Smooth muscle cell (in vitro differentiated cells): ENCODE measurements around the gene ELFN2. TPM values are rescaled to one million over a fixed set of nuclear protein-coding genes. Genes with fewer than 3 reads are reported as not detected.

Experiments used
- DNase-seq: peaks from one replicate; lab custom pipeline; 2025; ENCODE audit not compliant: unreplicated experiment; lab: John Stamatoyannopoulos, UW
- H2AFZ ChIP-seq: fragments of 200-600 bp; sonication (generic); 2 replicates; pipeline ENCODE4 v1.6.0; 2016; ENCODE audit warnings: antibody characterized with exemption, low read depth, mild to moderate bottlenecking
- H3F3A ChIP-seq: fragments of 200-600 bp; sonication (generic); 2 replicates; pipeline ENCODE4 v1.6.0; 2017; ENCODE audit warnings: antibody characterized with exemption, low read depth
- H3K27ac ChIP-seq: fragments of 200-600 bp; sonication (generic); 2 replicates; pipeline ENCODE4 v1.5.1; 2016; ENCODE audit warnings: low read depth, mild to moderate bottlenecking
- H3K27me3 ChIP-seq: fragments of 200-600 bp; sonication (generic); 2 replicates; pipeline ENCODE4 v1.6.1; 2016; ENCODE audit warnings: low read depth, mild to moderate bottlenecking
- H3K36me3 ChIP-seq: fragments of 200-600 bp; sonication (generic); 2 replicates; pipeline ENCODE4 v1.5.1; 2016; ENCODE audit warnings: low read depth
- H3K4me1 ChIP-seq: fragments of 200-600 bp; sonication (generic); 2 replicates; pipeline ENCODE4 v1.5.1; 2016; ENCODE audit warnings: low read depth
- H3K4me2 ChIP-seq: fragments of 200-600 bp; sonication (generic); 2 replicates; pipeline ENCODE4 v1.6.0; 2016; ENCODE audit warnings: mild to moderate bottlenecking
- H3K4me3 ChIP-seq: fragments of 200-600 bp; sonication (generic); 2 replicates; pipeline ENCODE4 v1.5.1; 2016; ENCODE audit warnings: mild to moderate bottlenecking
- H3K79me2 ChIP-seq: fragments of 200-600 bp; sonication (generic); 2 replicates; pipeline ENCODE4 v1.6.0; 2016; ENCODE audit warnings: low read depth, mild to moderate bottlenecking
- H3K9ac ChIP-seq: fragments of 200-600 bp; sonication (generic); 2 replicates; pipeline ENCODE4 v1.6.0; 2016; ENCODE audit warnings: low read depth
- H3K9me3 ChIP-seq: fragments of 200-600 bp; sonication (generic); replicated peaks from 2 replicates; pipeline ENCODE4 v1.5.1; 2016; ENCODE audit warnings: low read depth
- H4K20me1 ChIP-seq: fragments of 200-600 bp; sonication (generic); 2 replicates; pipeline ENCODE4 v1.6.0; 2016; ENCODE audit warnings: low read depth
- CTCF ChIP-seq: fragments of 200-600 bp; sonication (generic); IDR thresholded peaks from 2 replicates; pipeline ENCODE4 v1.5.1; 2017; ENCODE audit warnings: borderline replicate concordance, mild to moderate bottlenecking, antibody characterized with exemption; ENCODE audit not compliant: insufficient read depth, poor library complexity, severe bottlenecking
- WGBS: methylation state at CpG from one replicate; pipeline ENCODE4 v1.1.7; 2016; ENCODE audit warnings: low lambda C conversion rate; 5-methylcytosine and 5-hydroxymethylcytosine counted together
- polyA plus RNA-seq: library from polyadenylated mRNA; unstranded; fragments of >200 nt; fragmentation: Nextera tagmentation; extraction: Ambion mirVana; gene quantifications from 2 replicates; pipeline ENCODE4 v1.2.1, GENCODE V29; 2016
- total RNA-seq: library from RNA; depleted of rRNA; stranded (reverse); fragments of >200 nt; gene quantifications from 2 replicates; pipeline ENCODE4 v1.2.3, GENCODE V29; 2014

ELFN2 gene
- total and polyA plus RNA-seq, 2 experiments from 2014 or later: 0.63 to 1.3 TPM

GRCh38 chr22:37394341-37394740, 32.9 kb downstream of the ELFN2 start:
- Histone ChIP-seq H3K36me3 (no peaks in the 10 kb centered on the region), H3K4me2 (no peak overlapping the region), H3K27me3 (no peaks in the 10 kb centered on the region), H3K4me1 (no peaks in the 10 kb centered on the region), H3K4me3 (no peak overlapping the region), H3K79me2 (no peaks in the 10 kb centered on the region), H3K9ac (no peak overlapping the region), H4K20me1 (no peaks in the 10 kb centered on the region), H2AFZ (no peak overlapping the region), H3K27ac (no peak overlapping the region), H3F3A (no peaks in the 10 kb centered on the region), H3K9me3 (no peaks in the 10 kb centered on the region)
- whole genome bisulfite sequencing: 67% methylated on average over 20 of the region's 20 CpGs
- TF ChIP-seq CTCF: no peak
- no peak for DNase-seq

GRCh38 chr22:37393746-37394145, 33.5 kb downstream of the ELFN2 start:
- DNase-seq: no peak
- H2AFZ ChIP-seq: no peak overlapping the region
- H3K27ac ChIP-seq: no peak overlapping the region
- no peaks in the 10 kb centered on the region for H3K9me3 ChIP-seq
- H4K20me1 ChIP-seq: no peaks in the 10 kb centered on the region
- TF ChIP-seq CTCF: no peak
- no peak overlapping the region for H3K4me3 ChIP-seq
- H3K4me1 ChIP-seq: no peaks in the 10 kb centered on the region
- H3K36me3 ChIP-seq: no peaks in the 10 kb centered on the region
- H3F3A ChIP-seq: no peaks in the 10 kb centered on the region
- no peak overlapping the region for H3K4me2 ChIP-seq
- 94% methylated on average over 12 of the region's 12 CpGs for WGBS
- no peaks in the 10 kb centered on the region for H3K27me3 ChIP-seq
- H3K9ac ChIP-seq: no peak overlapping the region
- H3K79me2 ChIP-seq: no peaks in the 10 kb centered on the region

GRCh38 chr22:37392721-37393328, 34.5 kb downstream of the ELFN2 start:
- Histone ChIP-seq H3F3A (no peaks in the 10 kb centered on the region), H3K9me3 (no peaks in the 10 kb centered on the region), H3K79me2 (no peaks in the 10 kb centered on the region), H3K36me3 (no peaks in the 10 kb centered on the region), H3K4me1 (no peaks in the 10 kb centered on the region), H3K4me2 (no peak overlapping the region), H3K4me3 (no peak overlapping the region), H3K27ac (no peak overlapping the region), H4K20me1 (no peaks in the 10 kb centered on the region), H2AFZ (no peak overlapping the region), H3K27me3 (peaks cover 4% of the 10 kb centered on the region), H3K9ac (no peak overlapping the region)
- no peak for DNase-seq
- TF ChIP-seq CTCF: no peak
- WGBS: 88% methylated on average over 10 of the region's 10 CpGs

- 87% methylated on average over 7 of the region's 7 CpGs for WGBS
- Histone ChIP-seq H3K79me2 (no peaks in the 10 kb centered on the region), H3K9me3 (no peaks in the 10 kb centered on the region), H3K4me1 (no peaks in the 10 kb centered on the region), H3K36me3 (no peaks in the 10 kb centered on the region), H3K4me3 (no peak overlapping the region), H3K27me3 (peaks cover 4% of the 10 kb centered on the region), H3K27ac (no peak overlapping the region), H2AFZ (no peak overlapping the region), H3K4me2 (no peak overlapping the region), H4K20me1 (no peaks in the 10 kb centered on the region), H3K9ac (no peak overlapping the region), H3F3A (no peaks in the 10 kb centered on the region)
- no peak for TF ChIP-seq CTCF
- DNase-seq: no peak
Measured at GRCh38 chr22:37391702-37392101, 35.6 kb downstream of the ELFN2 start.
